MG63 (cell line): ENCODE data around the gene EVC. TPM values are rescaled to one million over a fixed set of nuclear protein-coding genes. Genes with fewer than 3 reads are reported as not detected.
A peak's percentile ranks its signal among the peaks of the same experiment; 100 is the strongest.

ENCODE experiments used
- DNase-seq: peaks from one replicate; pipeline ENCODE4 v3.0.0-alpha.2; 2020
- H3K27me3 ChIP-seq: fragments of 250-450 bp; sonication (Bioruptor Pico); 2 replicates; pipeline ENCODE4 v1.5.1; 2020; ENCODE audit warnings: mild to moderate bottlenecking, moderate library complexity
- H3K36me3 ChIP-seq: fragments of 250-450 bp; sonication (Bioruptor Pico); 2 replicates; pipeline ENCODE4 v1.5.1; 2020; ENCODE audit warnings: mild to moderate bottlenecking, moderate library complexity
- H3K4me3 ChIP-seq: fragments of 250-450 bp; sonication (Bioruptor Pico); 2 replicates; pipeline ENCODE4 v1.5.1; 2020; ENCODE audit warnings: mild to moderate bottlenecking, moderate library complexity
- H3K9me3 ChIP-seq: fragments of 250-450 bp; sonication (Bioruptor Pico); 2 replicates; pipeline ENCODE4 v1.5.1; 2020; ENCODE audit warnings: mild to moderate bottlenecking, moderate library complexity
- total RNA-seq: library from RNA; depleted of rRNA; stranded (reverse); fragments of >200 nt; shearing (Covaris generic); gene quantifications from 2 replicates; pipeline ENCODE4 v1.2.3, GENCODE V29; 2014; ENCODE audit warnings: low replicate concordance

The EVC gene
- total RNA-seq, 1 experiment from 2014 or later, result 4.6 TPM

DNA sequence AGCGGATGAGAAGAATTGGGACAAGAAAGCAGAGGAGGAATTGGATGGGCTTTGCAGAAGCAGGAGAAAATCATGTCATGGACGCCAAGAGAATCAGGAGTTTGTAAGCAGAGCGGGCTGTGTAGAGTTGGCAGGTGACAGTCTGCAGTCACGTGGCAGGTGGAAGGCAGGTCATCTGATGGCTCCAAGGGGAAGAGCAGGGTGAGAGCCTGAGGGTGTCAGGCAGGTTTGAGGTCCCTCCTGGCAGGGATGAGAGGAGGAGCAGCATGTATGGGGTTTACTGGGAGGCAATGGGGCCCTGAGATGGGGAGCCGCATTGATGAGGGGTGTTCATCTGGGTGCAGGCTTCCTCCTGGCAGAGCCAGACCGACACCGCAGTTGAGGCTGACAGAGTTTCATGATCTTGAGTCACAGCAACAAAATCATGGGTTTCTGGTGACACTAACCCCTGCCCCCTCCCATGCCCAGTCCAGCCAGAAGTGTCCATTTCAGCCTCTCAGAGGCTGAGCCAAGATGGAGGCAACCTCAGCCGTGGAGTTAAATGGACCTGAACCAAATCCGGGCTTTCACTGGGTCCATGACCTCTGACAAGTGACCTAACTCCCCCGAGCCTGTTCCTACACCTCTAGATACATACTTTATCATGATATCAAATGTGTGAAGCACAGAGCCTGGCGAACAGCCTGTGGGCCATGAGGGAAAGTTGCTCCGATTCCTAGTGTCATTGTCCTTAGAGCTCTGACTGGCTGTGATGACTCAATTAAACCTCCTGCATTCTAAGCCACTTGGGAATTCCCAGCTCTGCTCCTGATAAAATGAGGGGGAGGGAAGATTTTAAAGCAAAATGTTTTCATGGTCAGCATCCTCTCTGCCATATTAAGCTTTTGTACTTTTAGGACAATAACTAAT lies 36.1 kb downstream of the EVC start:
- no peaks in the 10 kb centered on the region for H3K9me3 ChIP-seq
- no peak for DNase-seq
- H3K27me3 ChIP-seq, result no peaks in the 10 kb centered on the region
- no peak overlapping the region for H3K4me3 ChIP-seq
- peaks cover 5% of the 10 kb centered on the region; the same call in 1 of the 2 replicates for H3K36me3 ChIP-seq

DNA sequence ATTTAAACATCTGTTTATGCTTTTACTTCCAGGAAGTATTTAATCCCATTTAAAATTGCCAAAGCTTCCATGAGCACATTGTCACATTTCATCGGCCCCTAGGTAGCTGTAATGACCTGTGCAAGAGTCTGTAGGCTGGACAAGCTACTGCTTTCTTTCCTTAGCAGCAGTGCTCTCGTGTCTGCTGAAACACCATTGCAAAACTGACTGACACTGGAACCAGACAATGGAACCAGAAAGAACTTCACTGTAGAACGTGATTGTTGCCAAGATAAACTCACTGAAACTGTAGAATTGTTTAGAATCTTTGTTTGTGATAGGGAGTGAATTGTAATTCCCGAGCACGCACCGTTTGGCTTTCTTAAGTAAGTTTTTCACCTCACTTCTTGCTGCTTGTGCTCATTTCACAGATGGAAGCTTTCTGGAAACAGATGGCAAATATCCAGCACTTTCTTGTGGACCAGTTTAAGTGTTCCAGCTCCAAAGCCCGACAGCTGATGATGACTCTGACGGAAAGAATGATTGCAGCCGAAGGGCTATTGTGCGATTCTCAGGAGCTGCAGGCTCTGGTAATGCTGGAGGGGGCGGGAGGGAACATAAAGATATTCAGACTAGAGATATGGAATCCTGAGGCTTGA lies 36.9 kb downstream of the EVC start:
- Histone ChIP-seq H3K9me3 (no peaks in the 10 kb centered on the region), H3K27me3 (no peaks in the 10 kb centered on the region), H3K4me3 (no peak overlapping the region), H3K36me3 (peaks cover 1% of the 10 kb centered on the region; the same call in 1 of the 2 replicates)
- DNase-seq, result no peak

DNA sequence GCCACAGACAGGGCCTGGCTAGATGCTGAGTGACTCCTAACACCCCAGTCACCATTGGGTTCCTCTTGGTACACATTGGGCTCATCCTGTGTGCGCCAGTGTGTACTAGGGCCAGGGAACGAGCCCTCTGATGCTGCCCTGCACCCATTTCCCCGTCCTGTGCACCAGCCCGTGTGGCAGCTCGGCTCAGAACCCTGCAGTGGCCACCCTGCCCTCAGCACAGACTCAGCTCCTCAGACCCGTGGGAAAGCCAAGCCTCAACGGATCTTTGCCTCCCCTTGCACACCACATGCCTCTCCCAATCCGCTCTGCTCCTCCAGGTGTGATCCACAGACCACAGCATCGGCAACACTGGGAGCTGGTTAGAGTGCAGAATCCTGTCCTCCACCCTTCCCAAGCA lies 38.6 kb downstream of the EVC start:
- Histone ChIP-seq H3K27me3 (no peaks in the 10 kb centered on the region), H3K36me3 (no peaks in the 10 kb centered on the region), H3K9me3 (no peaks in the 10 kb centered on the region), H3K4me3 (no peak overlapping the region)
- no peak for DNase-seq

DNA sequence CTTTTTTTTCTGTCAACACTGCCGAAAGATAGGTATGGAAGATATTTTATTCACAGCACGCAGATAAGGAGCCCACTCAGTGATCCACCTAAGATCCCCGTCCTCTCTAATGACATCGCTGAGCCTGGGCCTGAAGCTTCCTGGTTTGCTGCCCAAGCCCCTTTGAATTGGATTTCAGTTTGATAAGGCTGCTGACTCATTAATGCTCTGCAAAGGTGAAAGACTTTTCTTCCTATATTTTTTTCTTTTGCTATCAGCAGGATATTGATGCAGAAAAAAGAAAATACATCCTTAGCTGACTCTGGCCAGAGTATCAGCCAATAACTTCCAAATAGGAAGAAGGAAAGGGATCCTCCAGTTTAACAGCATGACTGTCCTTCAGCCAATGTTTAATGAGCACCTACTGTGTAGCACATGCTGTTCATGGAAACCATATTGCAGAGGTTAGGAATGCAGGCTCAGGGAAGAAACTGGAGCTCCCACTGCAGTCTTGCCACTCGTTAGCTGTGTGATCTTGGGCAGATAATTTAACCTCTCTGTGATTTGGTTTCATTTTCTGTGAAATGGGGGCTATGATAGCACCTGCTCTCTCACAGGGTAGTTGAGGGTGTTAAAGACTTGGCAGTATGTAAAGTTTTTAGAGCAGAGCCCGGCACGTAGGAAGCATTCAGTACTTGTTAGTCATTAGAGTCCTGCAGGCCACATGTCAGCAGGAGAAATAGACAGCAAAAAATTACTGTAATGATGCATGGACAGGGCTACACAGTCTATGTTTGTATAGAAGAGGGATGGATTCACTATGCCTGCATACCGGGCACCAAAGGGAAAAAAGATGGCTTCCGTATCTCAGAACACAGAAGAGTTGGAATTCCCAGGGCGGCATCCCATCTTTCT lies 39.3 kb downstream of the EVC start:
- Histone ChIP-seq H3K36me3 (no peaks in the 10 kb centered on the region), H3K4me3 (no peak overlapping the region), H3K9me3 (no peaks in the 10 kb centered on the region), H3K27me3 (no peaks in the 10 kb centered on the region)
- DNase-seq, result no peak

DNA sequence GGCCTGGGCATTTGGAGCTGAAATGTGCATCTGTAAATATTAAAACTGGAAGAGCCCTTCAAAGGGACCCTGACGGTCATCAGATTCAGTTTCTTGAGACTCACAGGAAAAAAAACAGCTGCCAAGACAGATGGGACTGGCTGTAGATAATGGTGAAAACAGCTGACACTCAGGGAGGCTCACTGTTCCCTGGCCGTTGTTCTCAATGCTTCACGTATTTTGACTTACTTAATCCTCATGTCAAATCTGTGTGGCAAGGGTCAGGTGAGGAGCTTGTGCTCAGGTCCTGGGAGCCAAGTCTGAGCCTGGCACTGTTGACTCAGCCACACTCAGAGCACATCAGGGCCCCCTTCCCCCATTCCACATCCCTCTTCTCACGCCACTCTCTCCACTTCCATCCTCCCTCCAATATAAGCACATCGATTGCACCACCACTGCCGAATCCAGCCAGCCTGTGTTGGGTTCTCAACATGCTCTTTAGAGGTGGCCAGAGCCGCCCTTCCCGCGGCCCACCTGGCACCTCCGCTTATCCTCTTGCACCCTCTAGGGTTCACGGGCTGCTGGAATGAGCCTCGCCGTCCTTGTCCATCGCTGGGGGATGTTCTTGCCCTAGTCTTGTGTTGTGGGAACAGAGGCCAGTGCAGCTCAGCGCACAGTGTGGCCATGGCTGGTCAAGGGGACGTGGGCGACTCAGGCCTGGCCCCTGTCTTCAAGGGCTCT lies 40.1 kb downstream of the EVC start:
- DNase-seq, result no peak
- Histone ChIP-seq H3K27me3 (no peaks in the 10 kb centered on the region), H3K36me3 (no peaks in the 10 kb centered on the region), H3K4me3 (no peak overlapping the region), H3K9me3 (no peaks in the 10 kb centered on the region)

DNA sequence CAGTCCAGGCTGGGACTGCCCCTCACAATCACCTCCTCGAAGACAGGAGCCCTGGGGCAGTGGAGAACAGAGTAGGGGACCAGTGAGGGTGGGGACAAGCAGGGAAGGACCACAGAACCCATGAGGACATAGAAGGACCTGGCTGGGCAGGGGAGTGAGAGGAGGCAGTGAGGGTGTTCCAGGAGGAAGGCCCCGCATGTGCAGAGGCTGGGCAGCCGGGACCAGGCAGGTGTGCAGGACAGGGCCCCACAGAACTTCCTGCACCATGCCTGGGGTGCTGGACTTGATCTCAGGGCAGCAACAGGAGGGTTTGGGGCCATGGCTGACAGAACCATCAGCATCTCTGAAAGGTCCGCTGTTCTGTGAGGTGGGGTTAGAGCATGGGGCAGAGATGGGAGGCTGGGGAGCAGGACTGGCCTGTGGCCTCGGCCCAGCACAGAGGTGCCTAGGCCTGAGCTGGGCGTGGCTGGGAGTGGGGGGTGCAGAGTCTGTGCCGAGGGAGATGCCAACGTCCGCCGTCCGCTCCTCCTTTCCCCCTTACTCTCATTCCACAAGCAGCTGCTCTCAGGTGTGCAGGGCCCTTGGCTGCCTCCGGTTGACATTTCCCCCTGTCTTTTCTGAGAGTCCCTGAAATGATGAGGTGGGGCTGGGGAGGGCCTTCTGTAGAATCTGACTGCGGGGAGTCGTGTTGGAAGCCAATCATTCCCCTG lies 40.8 kb downstream of the EVC start:
- Histone ChIP-seq H3K9me3 (no peaks in the 10 kb centered on the region), H3K27me3 (no peaks in the 10 kb centered on the region), H3K36me3 (no peaks in the 10 kb centered on the region), H3K4me3 (no peak overlapping the region)
- DNase-seq, result no peak

DNA sequence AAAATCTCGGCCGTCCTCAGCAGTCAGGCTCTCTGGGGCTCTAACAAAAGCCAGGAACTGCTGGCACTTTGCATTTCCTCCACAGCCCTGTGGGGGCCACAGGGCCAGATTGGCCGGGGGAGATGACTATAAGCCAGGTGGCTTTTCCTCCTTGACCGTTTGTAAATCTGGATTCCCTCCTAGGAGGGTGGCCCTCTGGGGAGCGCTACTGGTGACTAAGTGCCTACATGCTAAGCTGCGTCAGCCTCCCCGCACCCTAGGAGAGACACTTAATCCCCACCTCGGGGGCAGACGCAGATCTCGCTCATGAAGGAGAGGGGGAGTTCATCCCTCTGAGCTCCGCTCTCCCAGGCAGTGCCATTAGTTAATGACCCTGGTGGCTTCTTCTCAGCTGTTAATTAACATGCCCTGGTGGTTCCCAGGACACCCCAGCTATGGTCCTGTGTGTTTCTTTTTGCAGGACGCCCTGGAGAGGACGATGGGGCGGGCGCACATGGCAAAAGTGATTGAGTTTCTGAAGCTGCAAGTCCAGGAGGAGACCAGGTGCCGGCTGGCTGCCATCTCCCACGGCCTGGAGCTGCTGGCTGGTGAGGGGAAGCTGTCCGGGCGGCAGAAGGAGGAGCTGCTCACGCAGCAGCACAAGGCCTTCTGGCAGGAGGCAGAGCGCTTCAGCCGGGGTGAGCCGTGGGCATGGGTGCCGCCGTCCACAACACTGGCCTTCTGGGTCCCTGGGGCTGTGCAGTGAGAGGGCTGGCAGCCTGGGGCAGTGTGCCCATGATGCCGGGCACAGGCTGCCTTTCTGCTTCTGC lies 41.6 kb downstream of the EVC start:
- Histone ChIP-seq H3K9me3 (no peaks in the 10 kb centered on the region), H3K36me3 (no peaks in the 10 kb centered on the region), H3K4me3 (no peak overlapping the region), H3K27me3 (no peaks in the 10 kb centered on the region)
- no peak for DNase-seq

DNA sequence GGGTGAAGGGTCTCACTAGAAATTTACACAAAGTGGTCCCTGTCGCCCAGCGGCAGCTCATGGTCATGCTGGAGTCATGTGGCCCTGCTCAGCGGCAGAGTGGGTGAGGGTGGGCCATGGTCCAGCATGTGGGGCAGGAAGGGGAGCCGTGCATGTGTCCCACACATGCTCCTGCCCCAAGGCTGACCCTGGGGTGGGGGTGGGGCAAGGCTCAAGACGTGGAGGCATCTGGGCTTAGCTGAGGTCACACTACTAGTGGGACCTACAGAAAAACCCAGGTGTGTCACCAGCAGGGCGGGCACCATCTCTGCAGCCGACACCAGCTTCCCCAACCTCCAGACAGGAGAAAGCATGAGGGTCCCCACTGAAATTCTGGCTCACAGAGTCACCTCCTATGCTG lies 42.4 kb downstream of the EVC start:
- no peak for DNase-seq
- no peaks in the 10 kb centered on the region for H3K9me3 ChIP-seq
- no peak overlapping the region for H3K4me3 ChIP-seq
- H3K27me3 ChIP-seq, result no peaks in the 10 kb centered on the region
- H3K36me3 ChIP-seq, result no peaks in the 10 kb centered on the region

DNA sequence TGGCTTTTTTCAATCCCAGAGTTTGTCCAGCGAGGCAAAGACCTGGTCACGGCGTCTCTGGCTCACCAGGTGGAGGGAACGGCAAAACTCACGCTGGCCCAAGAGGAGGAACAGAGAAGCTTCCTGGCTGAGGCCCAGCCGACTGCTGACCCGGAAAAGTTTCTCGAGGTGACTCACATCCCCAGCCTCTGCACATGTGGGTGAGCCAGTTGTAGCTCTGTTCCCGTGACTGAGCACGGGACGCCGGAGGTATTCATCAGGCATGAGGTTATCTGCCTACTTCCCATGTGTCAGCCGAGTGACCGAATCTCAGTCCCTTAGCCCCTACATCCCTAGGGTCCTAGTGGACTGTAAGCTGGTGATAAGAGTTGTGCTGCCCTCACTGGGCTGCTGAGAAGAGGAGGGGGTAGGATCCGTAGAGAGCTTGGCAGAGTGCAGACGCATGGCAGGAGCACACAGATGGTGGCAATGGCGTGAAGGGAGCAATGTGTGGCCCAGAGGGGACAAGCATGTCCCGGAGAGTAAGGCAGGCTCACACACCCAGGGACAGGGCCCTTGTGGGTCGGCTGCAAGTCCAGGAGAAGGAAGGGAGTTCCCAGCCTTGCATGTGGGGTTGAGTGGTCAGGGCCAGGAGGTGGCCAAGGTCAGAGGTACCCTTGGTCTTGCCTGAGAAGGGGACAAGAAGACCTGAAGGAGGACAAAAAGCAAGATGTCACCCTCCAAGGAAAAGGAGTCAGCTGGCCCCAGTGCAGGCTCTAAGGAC lies 42.9 kb downstream of the EVC start:
- Histone ChIP-seq H3K4me3 (no peak overlapping the region), H3K27me3 (no peaks in the 10 kb centered on the region)

DNA sequence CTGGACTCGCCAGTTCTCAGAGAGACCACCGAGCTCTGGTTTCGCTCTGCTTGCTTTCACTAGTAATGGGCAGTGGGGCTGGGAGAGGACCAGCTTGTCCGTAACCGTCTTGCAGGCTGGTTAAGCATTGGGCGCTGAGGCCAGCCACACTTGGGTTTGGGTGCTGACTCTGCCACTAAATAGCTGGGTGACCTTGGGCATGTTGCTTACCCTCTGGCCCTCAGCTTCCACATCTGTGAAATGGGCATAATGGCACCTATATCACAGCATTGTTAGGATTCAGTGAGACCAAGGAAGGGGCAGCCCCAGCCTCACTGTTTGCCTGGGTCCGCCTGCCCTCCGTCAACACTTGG lies 43.5 kb downstream of the EVC start:
- H3K4me3 ChIP-seq, result no peak overlapping the region
- DNase-seq, result no peak
- no peaks in the 10 kb centered on the region for H3K9me3 ChIP-seq
- H3K36me3 ChIP-seq, result no peaks in the 10 kb centered on the region
- H3K27me3 ChIP-seq, result no peaks in the 10 kb centered on the region

More for the DNA sequence above, 42.9 kb downstream of the EVC start:
- DNase-seq, result peak; percentile 26
- H3K36me3 ChIP-seq, result no peaks in the 10 kb centered on the region
- H3K9me3 ChIP-seq, result no peaks in the 10 kb centered on the region

DNA sequence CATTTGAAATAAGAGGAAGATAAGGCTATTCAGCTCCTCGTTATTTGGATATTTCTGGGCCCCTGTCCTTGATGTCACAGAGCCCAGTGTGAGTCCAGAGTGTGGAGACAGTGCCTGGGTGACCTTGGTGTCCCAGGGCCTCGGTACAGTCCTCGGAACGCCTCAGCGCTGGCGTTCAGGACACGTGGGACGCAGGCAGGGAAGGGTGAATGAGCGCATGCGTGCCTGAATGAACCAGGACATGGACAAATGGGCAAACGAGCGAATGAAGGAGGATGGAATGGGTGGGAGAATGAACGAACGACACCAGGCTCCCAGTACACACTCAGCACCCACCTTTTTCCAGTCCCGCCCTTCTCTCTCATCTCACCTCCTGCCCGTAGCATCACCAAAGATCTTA lies 44.2 kb downstream of the EVC start:
- Histone ChIP-seq H3K27me3 (no peaks in the 10 kb centered on the region), H3K4me3 (no peak overlapping the region), H3K9me3 (no peaks in the 10 kb centered on the region), H3K36me3 (no peaks in the 10 kb centered on the region)
- DNase-seq, result no peak

DNA sequence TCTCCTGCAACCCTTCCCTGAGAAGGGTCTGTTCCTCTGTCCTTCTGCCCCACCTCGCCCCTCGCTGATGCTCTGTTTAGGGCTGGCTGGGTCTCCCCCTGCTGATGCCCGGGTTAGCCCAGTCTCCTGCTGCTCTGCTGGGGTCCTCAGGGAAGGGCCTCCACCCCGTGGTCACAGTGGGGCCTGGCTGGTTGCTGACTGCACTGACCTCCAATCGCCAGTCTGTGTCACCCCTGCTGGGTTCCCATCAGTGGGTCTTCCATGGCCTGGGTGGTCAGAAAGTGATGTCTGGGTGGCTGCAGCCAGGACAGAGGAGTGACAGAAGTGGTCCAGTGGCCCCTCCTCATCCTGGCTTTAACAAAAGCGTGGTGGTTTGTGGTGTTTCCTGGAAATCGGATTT lies 44.7 kb downstream of the EVC start:
- no peaks in the 10 kb centered on the region for H3K9me3 ChIP-seq
- no peak overlapping the region for H3K4me3 ChIP-seq
- H3K27me3 ChIP-seq, result no peaks in the 10 kb centered on the region
- H3K36me3 ChIP-seq, result no peaks in the 10 kb centered on the region
- no peak for DNase-seq

DNA sequence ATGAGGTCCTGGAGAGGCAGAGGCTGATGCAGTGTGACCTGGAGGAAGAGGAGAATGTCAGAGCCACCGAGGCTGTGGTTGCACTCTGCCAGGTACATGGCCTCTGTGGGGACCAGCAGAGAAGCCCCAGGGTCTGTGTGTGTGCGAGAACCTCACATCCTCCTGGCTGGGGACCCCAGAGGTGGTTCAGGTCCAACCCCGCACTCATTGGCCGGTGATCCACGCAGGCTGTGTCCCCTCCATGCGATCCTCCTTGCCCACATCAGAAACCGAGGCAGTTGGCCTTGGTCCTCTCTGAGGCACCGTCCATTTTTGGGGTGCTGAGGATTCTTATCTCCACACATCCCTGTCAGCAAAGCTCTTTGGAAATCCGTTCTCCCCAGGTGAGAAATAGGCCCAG lies 45.3 kb downstream of the EVC start:
- Histone ChIP-seq H3K9me3 (no peaks in the 10 kb centered on the region), H3K27me3 (no peaks in the 10 kb centered on the region), H3K4me3 (no peak overlapping the region), H3K36me3 (no peaks in the 10 kb centered on the region)
- no peak for DNase-seq

DNA sequence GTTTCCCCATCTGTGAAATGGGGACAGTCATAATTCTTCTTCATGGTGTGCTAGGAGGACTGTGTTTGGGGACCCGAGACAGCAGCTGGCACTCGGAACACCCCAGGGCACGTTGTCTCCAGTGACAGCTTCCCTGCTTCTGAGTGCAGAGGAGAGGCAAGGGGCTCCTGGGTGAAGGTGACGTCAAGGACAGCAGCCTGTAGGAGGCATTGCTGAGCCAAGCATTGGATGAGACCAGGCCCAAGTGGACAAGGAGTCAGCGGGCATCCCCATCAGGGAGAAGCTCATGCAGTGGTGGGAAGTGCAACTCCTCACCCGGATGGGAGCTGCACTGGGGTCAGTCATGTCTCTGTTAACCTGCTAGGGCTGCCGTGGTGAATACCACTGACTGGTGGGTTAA lies 46.1 kb downstream of the EVC start:
- H3K9me3 ChIP-seq, result no peaks in the 10 kb centered on the region
- H3K4me3 ChIP-seq, result no peak overlapping the region
- H3K36me3 ChIP-seq, result no peaks in the 10 kb centered on the region
- H3K27me3 ChIP-seq, result no peaks in the 10 kb centered on the region
- DNase-seq, result no peak

DNA sequence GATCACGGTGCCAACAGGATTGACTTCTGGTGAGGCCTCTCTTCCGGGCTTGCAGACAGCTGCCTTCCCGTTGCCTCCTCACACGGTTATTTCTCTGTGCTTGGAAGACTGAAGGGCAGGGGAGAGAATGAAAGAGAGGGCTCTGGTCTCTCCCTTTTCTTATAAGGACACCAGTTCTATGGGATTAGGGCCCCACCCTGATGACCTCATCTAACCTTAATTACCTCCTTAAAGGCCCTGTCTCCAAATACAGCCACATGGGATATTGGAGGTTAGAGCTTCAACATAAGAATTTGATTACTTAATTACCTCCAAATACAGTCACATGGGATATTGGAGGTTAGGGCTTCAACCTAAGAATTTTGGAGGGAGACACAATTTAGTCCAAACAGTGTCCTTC lies 46.5 kb downstream of the EVC start:
- no peak overlapping the region for H3K4me3 ChIP-seq
- no peaks in the 10 kb centered on the region for H3K36me3 ChIP-seq
- no peaks in the 10 kb centered on the region for H3K27me3 ChIP-seq
- H3K9me3 ChIP-seq, result no peaks in the 10 kb centered on the region
- DNase-seq, result no peak
